ENCODE measurements around the gene PARD3B. TPM values are rescaled to one million over a fixed set of nuclear protein-coding genes. Genes with fewer than 3 reads are reported as not detected.

The PARD3B gene
- total and polyA plus RNA-seq, 2 of the 13 experiments (the other 11 are each of a cell fraction or from before 2014, with no cell fraction given): 0.71 to 2.3 TPM

DNA sequence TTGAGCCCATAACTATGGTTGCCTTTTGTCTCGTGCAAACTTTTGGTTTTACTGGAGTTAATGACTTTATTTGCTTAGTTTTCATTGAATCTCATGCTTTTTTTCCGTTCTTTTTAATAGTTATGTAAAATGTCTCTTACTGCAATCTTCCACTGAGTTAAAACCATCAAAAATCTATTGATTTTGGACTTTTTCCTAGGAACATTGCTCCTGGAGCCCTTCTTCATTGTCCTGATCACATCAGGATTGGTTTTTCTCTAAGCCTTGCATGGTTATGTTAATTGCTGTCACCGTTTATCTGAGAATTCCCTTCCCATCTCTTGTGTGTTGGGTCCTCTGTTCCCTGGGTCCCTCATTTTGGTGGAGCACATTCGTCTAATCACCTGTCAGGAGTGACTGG is 125.5 kb downstream of the PARD3B start:
- no peak for TF ChIP-seq KAT7 (CRISPR knock-in tag; IDR thresholded peaks at IDR 0.05; ENCODE audit: borderline replicate concordance)
- TF ChIP-seq SMARCE1 (IDR thresholded peaks at IDR 0.05; ENCODE audit: borderline replicate concordance): no peak
- no peak for TF ChIP-seq ZNF468 (CRISPR knock-in tag; IDR thresholded peaks at IDR 0.05)
- TF ChIP-seq, protein P1, sequence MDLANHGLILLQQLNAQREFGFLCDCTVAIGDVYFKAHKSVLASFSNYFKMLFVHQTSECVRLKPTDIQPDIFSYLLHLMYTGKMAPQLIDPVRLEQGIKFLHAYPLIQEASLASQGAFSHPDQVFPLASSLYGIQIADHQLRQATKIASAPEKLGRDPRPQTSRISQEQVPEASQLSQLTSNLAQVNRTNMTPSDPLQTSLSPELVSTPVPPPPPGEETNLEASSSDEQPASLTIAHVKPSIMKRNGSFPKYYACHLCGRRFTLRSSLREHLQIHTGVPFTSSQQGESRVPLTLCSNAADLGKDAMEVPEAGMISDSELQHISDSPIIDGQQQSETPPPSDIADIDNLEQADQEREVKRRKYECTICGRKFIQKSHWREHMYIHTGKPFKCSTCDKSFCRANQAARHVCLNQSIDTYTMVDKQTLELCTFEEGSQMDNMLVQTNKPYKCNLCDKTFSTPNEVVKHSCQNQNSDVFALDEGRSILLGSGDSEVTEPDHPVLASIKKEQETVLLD (CRISPR knock-in tag; IDR thresholded peaks at IDR 0.05; ENCODE audit: low read depth): no peak
- TF ChIP-seq, protein P2, sequence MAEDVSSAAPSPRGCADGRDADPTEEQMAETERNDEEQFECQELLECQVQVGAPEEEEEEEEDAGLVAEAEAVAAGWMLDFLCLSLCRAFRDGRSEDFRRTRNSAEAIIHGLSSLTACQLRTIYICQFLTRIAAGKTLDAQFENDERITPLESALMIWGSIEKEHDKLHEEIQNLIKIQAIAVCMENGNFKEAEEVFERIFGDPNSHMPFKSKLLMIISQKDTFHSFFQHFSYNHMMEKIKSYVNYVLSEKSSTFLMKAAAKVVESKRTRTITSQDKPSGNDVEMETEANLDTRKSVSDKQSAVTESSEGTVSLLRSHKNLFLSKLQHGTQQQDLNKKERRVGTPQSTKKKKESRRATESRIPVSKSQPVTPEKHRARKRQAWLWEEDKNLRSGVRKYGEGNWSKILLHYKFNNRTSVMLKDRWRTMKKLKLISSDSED (CRISPR knock-in tag; IDR thresholded peaks at IDR 0.05): no peak
- no peak for TF ChIP-seq ZNF749 (CRISPR knock-in tag; IDR thresholded peaks at IDR 0.05; ENCODE audit: borderline replicate concordance)
- no peak for TF ChIP-seq ZNF121 (CRISPR knock-in tag; IDR thresholded peaks at IDR 0.05)
- no peak for TF ChIP-seq ZNF441 (CRISPR knock-in tag; IDR thresholded peaks at IDR 0.05; ENCODE audit: borderline replicate concordance)
- TF ChIP-seq SMAD9 (CRISPR knock-in tag; IDR thresholded peaks at IDR 0.05): no peak
- TF ChIP-seq ZNF678 (CRISPR knock-in tag; IDR thresholded peaks at IDR 0.05): no peak
- TF ChIP-seq, protein P3, sequence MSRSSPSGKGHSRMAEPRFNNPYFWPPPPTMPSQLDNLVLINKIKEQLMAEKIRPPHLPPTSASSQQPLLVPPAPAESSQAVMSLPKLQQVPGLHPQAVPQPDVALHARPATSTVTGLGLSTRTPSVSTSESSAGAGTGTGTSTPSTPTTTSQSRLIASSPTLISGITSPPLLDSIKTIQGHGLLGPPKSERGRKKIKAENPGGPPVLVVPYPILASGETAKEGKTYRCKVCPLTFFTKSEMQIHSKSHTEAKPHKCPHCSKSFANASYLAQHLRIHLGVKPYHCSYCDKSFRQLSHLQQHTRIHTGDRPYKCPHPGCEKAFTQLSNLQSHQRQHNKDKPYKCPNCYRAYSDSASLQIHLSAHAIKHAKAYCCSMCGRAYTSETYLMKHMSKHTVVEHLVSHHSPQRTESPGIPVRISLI (CRISPR knock-in tag; IDR thresholded peaks at IDR 0.05; ENCODE audit: borderline replicate concordance): no peak
- TF ChIP-seq TP53 (CRISPR knock-in tag; conservative IDR thresholded peaks at IDR 0.05): no peak
- no peak for TF ChIP-seq KLF12 (CRISPR knock-in tag; IDR thresholded peaks at IDR 0.05; ENCODE audit: borderline replicate concordance)
- no peak for TF ChIP-seq MTA1 (CRISPR knock-in tag; IDR thresholded peaks at IDR 0.05; ENCODE audit: borderline replicate concordance)
- 61% methylated on average over 4 of the region's 4 CpGs for WGBS (ENCODE audit: low lambda C conversion rate)
- no TSS peak for BruUV-seq (replicated peaks)
- H3K79me2 ChIP-seq (ENCODE audit: insufficient read depth, low read length): no peaks in the 10 kb centered on the region
- H3K9me3 ChIP-seq (ENCODE audit: low read length): peaks cover 39% of the 10 kb centered on the region
- ATAC-seq (no peak), DNase-seq (ENCODE audit: low spot score) (no peak), FAIRE-seq (no peak)
- no peak overlapping the region for H2AFZ ChIP-seq (ENCODE audit: low read length)
- H3K27ac ChIP-seq (ENCODE audit: extremely low read length, insufficient read depth, low read length): no peak overlapping the region
- H3K4me3 ChIP-seq (replicated peaks in 1 of 3; ENCODE audit: insufficient read depth in 1 of 3, low read depth in 2 of 3, low read length in 3 of 3): no peak overlapping the region
- in situ Hi-C loops (cut with HindIII; ENCODE audit: extremely low pct_ligation_motif_present, low pct_unique_long_range_greater_than_20kb) (no loop called here), intact Hi-C loops (cut with micrococcal nuclease; ENCODE audit: unreplicated experiment) (no loop called here)
- H3K4me2 ChIP-seq (ENCODE audit: low read depth, low read length): no peak overlapping the region
- no peaks in the 10 kb centered on the region for H3K36me3 ChIP-seq (replicated peaks in 1 of 2; ENCODE audit: control insufficient read depth in 1 of 2, insufficient read depth in 2 of 2, low read length in 2 of 2)
- H3K9ac ChIP-seq (ENCODE audit: insufficient read depth, low read depth, low read length): no peak overlapping the region
- POLR2A ChIA-PET: no interaction called here
- no peaks in the 10 kb centered on the region for H3K27me3 ChIP-seq (ENCODE audit: control insufficient read depth in 1 of 2, insufficient read depth in 2 of 2, low read length in 2 of 2)
- CTCF ChIA-PET (ENCODE audit: low intra/inter-chr PET ratio, low total read pairs): no interaction called here
- no peaks in the 10 kb centered on the region for H4K20me1 ChIP-seq (ENCODE audit: insufficient read depth, low read length)
- peaks cover 30% of the 10 kb centered on the region for H3K4me1 ChIP-seq (ENCODE audit: insufficient read depth, low read length)

All from HepG2 (cell line).